Activated naive CD4-positive, alpha-beta T cell treated with Interleukin-2 at 50 U/mL for 16 hours (primary cell): ENCODE results near the gene KCNK15.
"Not testable (repeated sequence)": the region's sequence is repeated elsewhere in the genome, so short reads cannot be mapped to it uniquely, and the experiment has no call there.

Experiments used
- DNase-seq: peaks from one replicate; pipeline ENCODE4 v3.0.0-alpha.2; 2020

The KCNK15 gene

GRCh38 chr20:44745598-44746366 lies at the start of gene KCNK15:
Gene KCNK15, plus strand, starts transcription at chr20:44745865. Its CDS starts 46 bp downstream, at chr20:44745911.
- peak; percentile 60 for DNase-seq

GRCh38 chr20:44696315-44696714 lies 49.4 kb upstream of the KCNK15 start:
- DNase-seq, result no peak

GRCh38 chr20:44697041-44697440 lies 48.6 kb upstream of the KCNK15 start:
- DNase-seq, result not testable (repeated sequence)

- no peak for DNase-seq
These were observed 47.3 kb upstream of the KCNK15 start for GRCh38 chr20:44698351-44698750.

GRCh38 chr20:44700306-44700705 lies 45.4 kb upstream of the KCNK15 start:
- DNase-seq, result no peak

GRCh38 chr20:44701118-44701857 lies 44.4 kb upstream of the KCNK15 start:
- DNase-seq, result no peak

- no peak for DNase-seq
These were observed 43.8 kb upstream of the KCNK15 start for GRCh38 chr20:44701858-44702256.

- no peak for DNase-seq
These were observed 42.9 kb upstream of the KCNK15 start for GRCh38 chr20:44702776-44703175.

GRCh38 chr20:44703183-44703925 lies 42.3 kb upstream of the KCNK15 start:
- DNase-seq, result no peak

- DNase-seq, result no peak
These were observed 41.6 kb upstream of the KCNK15 start for GRCh38 chr20:44703956-44704488.

GRCh38 chr20:44704551-44704971 lies 41.1 kb upstream of the KCNK15 start:
- DNase-seq, result no peak

GRCh38 chr20:44705364-44706094 lies 40.1 kb upstream of the KCNK15 start:
- DNase-seq, result no peak

GRCh38 chr20:44706301-44707017 lies 39.2 kb upstream of the KCNK15 start:
- no peak for DNase-seq

GRCh38 chr20:44707018-44707579 lies 38.6 kb upstream of the KCNK15 start:
- no peak for DNase-seq

GRCh38 chr20:44709380-44709779 lies 36.3 kb upstream of the KCNK15 start:
- no peak for DNase-seq

- DNase-seq, result no peak
These were observed 35.9 kb upstream of the KCNK15 start for GRCh38 chr20:44709797-44710196.

- DNase-seq, result no peak
These were observed 34.4 kb upstream of the KCNK15 start for GRCh38 chr20:44711237-44711636.

GRCh38 chr20:44714102-44714700 lies 31.5 kb upstream of the KCNK15 start:
- DNase-seq, result no peak

GRCh38 chr20:44714701-44715498 lies 30.8 kb upstream of the KCNK15 start, which contains the start of gene CCN5:
Gene CCN5, plus strand, starts transcription at chr20:44715369. Its CDS starts 22 bp downstream, at chr20:44715391.
- DNase-seq, result no peak
